ENCODE measurements around the gene TAOK3. TPM values are rescaled to one million over a fixed set of nuclear protein-coding genes. Genes with fewer than 3 reads are reported as not detected.

TAOK3 gene
- total and polyA plus RNA-seq, 9 of the 15 experiments (the other 6 are each of a cell fraction or from before 2014, with no cell fraction given), result 24.3 to 83.5 (median 47.1) TPM

DNA sequence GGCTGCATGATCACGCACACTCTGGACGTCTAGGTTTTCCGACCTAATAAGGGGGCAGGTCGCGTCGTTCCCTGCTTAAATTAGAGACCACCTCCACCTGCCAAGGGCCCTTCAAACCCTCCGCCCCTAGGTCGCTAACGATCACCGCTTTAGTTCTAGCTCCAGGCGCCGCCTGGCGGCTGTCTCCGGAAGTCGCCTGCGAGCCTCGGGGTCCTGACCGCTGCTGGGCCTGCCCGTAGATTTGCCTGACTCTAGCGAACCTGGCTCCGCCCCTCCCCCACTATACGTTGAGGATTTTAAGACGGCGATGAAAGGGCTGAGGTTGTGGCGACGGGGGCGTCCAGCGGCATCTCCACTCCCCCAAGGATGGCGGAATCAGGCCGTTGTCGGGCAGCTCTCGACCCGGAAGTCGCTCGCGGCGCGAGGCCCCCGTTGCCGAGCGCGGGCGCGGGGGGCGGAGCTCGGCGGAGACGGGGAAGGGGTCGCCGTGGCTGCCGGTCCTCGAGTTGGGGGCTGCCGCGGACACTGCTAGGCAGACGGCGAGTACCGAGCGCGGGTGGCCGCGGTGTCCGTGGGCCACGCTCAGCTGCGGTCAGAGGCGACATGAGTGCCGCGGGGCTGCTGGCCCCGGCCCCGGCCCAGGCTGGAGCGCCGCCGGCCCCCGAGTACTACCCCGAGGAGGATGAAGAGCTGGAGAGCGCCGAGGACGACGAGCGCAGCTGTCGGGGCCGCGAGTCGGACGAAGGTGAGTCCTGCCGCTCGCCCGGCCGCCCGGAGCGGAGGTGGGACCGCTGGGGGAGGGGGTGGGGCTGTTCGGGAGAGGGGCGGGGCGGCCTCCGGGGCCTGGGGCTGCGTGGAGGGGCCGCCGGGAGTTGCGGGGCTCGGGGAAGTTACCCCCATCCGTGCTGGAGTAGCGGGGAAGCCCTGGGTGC lies 3.6 kb upstream of the TAOK3 start, which contains the start of gene SUDS3 (continued):
- TF ChIP-seq HDAC8 (tag; IDR thresholded peaks at IDR 0.05), result no peak
- no peak for TF ChIP-seq SIX5 (IDR thresholded peaks at IDR 0.05; ENCODE audit: borderline replicate concordance in 1 of 2, insufficient read depth in 1 of 2, low read depth in 1 of 2, low read length in 2 of 2)
- TF ChIP-seq, protein P1, sequence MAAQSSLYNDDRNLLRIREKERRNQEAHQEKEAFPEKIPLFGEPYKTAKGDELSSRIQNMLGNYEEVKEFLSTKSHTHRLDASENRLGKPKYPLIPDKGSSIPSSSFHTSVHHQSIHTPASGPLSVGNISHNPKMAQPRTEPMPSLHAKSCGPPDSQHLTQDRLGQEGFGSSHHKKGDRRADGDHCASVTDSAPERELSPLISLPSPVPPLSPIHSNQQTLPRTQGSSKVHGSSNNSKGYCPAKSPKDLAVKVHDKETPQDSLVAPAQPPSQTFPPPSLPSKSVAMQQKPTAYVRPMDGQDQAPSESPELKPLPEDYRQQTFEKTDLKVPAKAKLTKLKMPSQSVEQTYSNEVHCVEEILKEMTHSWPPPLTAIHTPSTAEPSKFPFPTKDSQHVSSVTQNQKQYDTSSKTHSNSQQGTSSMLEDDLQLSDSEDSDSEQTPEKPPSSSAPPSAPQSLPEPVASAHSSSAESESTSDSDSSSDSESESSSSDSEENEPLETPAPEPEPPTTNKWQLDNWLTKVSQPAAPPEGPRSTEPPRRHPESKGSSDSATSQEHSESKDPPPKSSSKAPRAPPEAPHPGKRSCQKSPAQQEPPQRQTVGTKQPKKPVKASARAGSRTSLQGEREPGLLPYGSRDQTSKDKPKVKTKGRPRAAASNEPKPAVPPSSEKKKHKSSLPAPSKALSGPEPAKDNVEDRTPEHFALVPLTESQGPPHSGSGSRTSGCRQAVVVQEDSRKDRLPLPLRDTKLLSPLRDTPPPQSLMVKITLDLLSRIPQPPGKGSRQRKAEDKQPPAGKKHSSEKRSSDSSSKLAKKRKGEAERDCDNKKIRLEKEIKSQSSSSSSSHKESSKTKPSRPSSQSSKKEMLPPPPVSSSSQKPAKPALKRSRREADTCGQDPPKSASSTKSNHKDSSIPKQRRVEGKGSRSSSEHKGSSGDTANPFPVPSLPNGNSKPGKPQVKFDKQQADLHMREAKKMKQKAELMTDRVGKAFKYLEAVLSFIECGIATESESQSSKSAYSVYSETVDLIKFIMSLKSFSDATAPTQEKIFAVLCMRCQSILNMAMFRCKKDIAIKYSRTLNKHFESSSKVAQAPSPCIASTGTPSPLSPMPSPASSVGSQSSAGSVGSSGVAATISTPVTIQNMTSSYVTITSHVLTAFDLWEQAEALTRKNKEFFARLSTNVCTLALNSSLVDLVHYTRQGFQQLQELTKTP (IDR thresholded peaks at IDR 0.05; ENCODE audit: low read depth in 1 of 2, partially characterized antibody in 2 of 2), result no peak
- TF ChIP-seq, protein P2, sequence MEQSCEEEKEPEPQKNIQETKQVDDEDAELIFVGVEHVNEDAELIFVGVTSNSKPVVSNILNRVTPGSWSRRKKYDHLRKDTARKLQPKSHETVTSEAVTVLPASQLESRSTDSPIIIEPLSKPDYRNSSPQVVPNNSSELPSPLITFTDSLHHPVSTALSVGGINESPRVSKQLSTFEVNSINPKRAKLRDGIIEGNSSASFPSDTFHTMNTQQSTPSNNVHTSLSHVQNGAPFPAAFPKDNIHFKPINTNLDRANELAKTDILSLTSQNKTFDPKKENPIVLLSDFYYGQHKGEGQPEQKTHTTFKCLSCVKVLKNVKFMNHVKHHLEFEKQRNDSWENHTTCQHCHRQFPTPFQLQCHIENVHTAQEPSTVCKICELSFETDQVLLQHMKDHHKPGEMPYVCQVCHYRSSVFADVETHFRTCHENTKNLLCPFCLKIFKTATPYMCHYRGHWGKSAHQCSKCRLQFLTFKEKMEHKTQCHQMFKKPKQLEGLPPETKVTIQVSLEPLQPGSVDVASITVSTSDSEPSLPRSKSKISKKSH (CRISPR knock-in tag; IDR thresholded peaks at IDR 0.05), result no peak
- TF ChIP-seq, protein P3, sequence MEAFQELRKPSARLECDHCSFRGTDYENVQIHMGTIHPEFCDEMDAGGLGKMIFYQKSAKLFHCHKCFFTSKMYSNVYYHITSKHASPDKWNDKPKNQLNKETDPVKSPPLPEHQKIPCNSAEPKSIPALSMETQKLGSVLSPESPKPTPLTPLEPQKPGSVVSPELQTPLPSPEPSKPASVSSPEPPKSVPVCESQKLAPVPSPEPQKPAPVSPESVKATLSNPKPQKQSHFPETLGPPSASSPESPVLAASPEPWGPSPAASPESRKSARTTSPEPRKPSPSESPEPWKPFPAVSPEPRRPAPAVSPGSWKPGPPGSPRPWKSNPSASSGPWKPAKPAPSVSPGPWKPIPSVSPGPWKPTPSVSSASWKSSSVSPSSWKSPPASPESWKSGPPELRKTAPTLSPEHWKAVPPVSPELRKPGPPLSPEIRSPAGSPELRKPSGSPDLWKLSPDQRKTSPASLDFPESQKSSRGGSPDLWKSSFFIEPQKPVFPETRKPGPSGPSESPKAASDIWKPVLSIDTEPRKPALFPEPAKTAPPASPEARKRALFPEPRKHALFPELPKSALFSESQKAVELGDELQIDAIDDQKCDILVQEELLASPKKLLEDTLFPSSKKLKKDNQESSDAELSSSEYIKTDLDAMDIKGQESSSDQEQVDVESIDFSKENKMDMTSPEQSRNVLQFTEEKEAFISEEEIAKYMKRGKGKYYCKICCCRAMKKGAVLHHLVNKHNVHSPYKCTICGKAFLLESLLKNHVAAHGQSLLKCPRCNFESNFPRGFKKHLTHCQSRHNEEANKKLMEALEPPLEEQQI (IDR thresholded peaks at IDR 0.05), result peak; percentile 72; the same call in 1 of the 2 replicates
- TF ChIP-seq ZSCAN29 (IDR thresholded peaks at IDR 0.05), result no peak
- TF ChIP-seq, protein P4, sequence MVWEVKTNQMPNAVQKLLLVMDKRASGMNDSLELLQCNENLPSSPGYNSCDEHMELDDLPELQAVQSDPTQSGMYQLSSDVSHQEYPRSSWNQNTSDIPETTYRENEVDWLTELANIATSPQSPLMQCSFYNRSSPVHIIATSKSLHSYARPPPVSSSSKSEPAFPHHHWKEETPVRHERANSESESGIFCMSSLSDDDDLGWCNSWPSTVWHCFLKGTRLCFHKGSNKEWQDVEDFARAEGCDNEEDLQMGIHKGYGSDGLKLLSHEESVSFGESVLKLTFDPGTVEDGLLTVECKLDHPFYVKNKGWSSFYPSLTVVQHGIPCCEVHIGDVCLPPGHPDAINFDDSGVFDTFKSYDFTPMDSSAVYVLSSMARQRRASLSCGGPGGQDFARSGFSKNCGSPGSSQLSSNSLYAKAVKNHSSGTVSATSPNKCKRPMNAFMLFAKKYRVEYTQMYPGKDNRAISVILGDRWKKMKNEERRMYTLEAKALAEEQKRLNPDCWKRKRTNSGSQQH (CRISPR knock-in tag; IDR thresholded peaks at IDR 0.05), result no peak
- TF ChIP-seq STAT5B (CRISPR knock-in tag; IDR thresholded peaks at IDR 0.05), result no peak
- TF ChIP-seq TRIM24 (IDR thresholded peaks at IDR 0.05), result peak in 1 of 2 experiments; percentile 50; a peak in 1 of 4 replicates
- TF ChIP-seq HMG20B (CRISPR knock-in tag; IDR thresholded peaks at IDR 0.05), result no peak; the same call in 1 of the 2 replicates
- TF ChIP-seq, protein P5, sequence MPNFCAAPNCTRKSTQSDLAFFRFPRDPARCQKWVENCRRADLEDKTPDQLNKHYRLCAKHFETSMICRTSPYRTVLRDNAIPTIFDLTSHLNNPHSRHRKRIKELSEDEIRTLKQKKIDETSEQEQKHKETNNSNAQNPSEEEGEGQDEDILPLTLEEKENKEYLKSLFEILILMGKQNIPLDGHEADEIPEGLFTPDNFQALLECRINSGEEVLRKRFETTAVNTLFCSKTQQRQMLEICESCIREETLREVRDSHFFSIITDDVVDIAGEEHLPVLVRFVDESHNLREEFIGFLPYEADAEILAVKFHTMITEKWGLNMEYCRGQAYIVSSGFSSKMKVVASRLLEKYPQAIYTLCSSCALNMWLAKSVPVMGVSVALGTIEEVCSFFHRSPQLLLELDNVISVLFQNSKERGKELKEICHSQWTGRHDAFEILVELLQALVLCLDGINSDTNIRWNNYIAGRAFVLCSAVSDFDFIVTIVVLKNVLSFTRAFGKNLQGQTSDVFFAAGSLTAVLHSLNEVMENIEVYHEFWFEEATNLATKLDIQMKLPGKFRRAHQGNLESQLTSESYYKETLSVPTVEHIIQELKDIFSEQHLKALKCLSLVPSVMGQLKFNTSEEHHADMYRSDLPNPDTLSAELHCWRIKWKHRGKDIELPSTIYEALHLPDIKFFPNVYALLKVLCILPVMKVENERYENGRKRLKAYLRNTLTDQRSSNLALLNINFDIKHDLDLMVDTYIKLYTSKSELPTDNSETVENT (CRISPR knock-in tag; IDR thresholded peaks at IDR 0.05), result no peak
- no peak for TF ChIP-seq DDX20 (tag; IDR thresholded peaks at IDR 0.05; ENCODE audit: low read depth)

Measured in K562 (cell line).